ENCODE data around the gene MANBA. TPM values are rescaled to one million over a fixed set of nuclear protein-coding genes. Genes with fewer than 3 reads are reported as not detected.

The MANBA gene
- total RNA-seq, 6 experiments from 2014 or later: 11.3 to 18.2 (median 13.9) TPM

GRCh38 chr4:102657206-102657605 lies 103.6 kb downstream of the MANBA start:
- WGBS (ENCODE audit: insufficient coverage, low coverage, low lambda C conversion rate, missing lambda C conversion rate): 48% methylated on average over 5 of the region's 5 CpGs
- no peak overlapping the region for H3K4me3 ChIP-seq
- no peaks in the 10 kb centered on the region for H3K36me3 ChIP-seq
- H3K27ac ChIP-seq: no peak overlapping the region
- TF ChIP-seq POLR2A (IDR thresholded peaks at IDR 0.05): no peak
- intact Hi-C loops (cut with DNase I): no loop called here
- ATAC-seq (no peak), DNase-seq (no peak)
- H3K4me1 ChIP-seq: no peaks in the 10 kb centered on the region
- H3K27me3 ChIP-seq: no peaks in the 10 kb centered on the region
- no peaks in the 10 kb centered on the region for H3K9me3 ChIP-seq

DNA sequence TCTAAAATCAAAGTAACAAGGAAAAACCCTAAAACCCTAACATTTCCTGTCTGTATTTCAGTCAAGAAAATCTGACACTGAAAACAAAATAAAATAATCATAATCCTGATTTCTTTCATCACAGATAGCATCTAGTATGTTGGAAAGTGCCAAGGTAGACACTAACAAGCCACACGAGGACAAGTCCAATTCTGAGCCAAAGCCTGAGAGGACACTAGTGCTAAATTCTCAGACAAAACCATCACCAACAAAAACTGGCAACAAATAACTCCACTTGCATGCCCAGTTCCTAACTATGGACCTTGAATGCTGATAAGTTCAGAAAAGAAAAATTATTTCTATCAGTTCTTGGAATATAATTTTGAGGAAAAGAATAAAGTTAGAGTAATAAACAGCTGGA lies 113.7 kb downstream of the MANBA start:
- Histone ChIP-seq H3K4me1 (no peaks in the 10 kb centered on the region), H3K27ac (no peak overlapping the region), H3K27me3 (no peaks in the 10 kb centered on the region), H3K4me3 (no peak overlapping the region), H3K36me3 (peaks cover 0 to 19% (median 2%) of the 10 kb centered on the region in 4 donors), H3K9me3 (no peaks in the 10 kb centered on the region)
- 67% methylated on average over 1 of the region's 1 CpG for WGBS (ENCODE audit: insufficient coverage, low coverage, low lambda C conversion rate, missing lambda C conversion rate)
- intact Hi-C loops (cut with DNase I): no loop called here
- no peak for ATAC-seq
- DNase-seq: no peak
- TF ChIP-seq POLR2A (IDR thresholded peaks at IDR 0.05) (no peak), CTCF (IDR thresholded peaks at IDR 0.05) (no peak)

DNA sequence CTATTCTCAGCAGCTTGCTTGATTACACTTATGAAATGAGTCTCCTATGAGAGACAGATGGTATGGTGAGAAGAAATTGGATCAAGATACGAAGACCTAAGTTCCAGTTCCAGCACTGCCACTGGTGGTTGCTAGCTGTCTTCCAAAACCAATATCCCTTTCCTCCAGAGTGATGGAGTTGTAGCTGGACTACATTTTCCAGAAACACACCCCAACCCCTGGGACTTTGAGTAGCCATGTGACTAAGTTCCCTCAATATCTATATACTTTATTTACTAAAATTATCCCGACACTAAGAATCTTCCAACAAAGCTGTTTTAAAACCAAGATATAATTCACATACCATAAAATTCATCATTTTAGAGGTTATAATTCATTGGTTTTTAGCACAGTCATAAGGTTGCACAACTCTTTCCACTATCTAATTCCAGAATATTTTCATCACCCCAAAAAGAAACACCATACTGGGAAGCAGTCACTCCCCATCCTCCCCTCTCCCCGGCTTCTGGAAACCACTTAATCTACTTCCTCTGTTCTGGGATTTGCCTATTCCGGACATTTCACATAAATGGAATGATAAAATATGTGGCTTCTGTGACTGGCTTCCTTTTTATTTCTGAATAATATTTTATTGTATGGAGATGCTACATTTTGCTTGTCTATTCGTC lies 118.0 kb downstream of the MANBA start:
- Histone ChIP-seq H3K4me3 (no peak overlapping the region), H3K4me1 (no peaks in the 10 kb centered on the region), H3K27me3 (no peaks in the 10 kb centered on the region), H3K36me3 (no peaks in the 10 kb centered on the region), H3K27ac (no peak overlapping the region), H3K9me3 (no peaks in the 10 kb centered on the region)
- ATAC-seq (peak in 1 of 4 donors; percentile 42), DNase-seq (no peak)
- intact Hi-C loops (cut with DNase I): no loop called here
- TF ChIP-seq CTCF (IDR thresholded peaks at IDR 0.05) (no peak), POLR2A (IDR thresholded peaks at IDR 0.05) (no peak)
- 83% methylated on average over 5 of the region's 5 CpGs for WGBS (ENCODE audit: insufficient coverage, low coverage, low lambda C conversion rate, missing lambda C conversion rate)

DNA sequence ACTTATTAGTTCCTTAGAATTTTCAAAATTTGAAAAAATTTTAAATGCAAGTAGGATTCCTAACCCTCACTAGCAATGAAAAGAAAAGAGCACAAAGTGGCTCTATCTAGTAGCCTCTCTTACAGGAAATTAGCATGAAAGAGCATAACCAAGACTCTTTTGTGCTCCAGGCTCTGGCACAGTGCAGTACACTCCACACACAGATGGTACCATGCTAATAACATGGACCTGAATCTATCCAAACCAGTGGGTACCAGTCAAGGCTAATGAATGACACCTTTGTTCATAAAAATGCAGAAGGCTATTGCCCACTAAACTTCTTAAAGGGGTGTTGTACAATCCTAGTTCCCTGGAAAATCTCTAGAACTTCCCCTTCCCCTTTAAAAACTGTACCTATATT lies 119.0 kb downstream of the MANBA start:
- Histone ChIP-seq H3K4me3 (no peak overlapping the region), H3K27me3 (no peaks in the 10 kb centered on the region), H3K36me3 (no peaks in the 10 kb centered on the region), H3K27ac (no peak overlapping the region), H3K9me3 (no peaks in the 10 kb centered on the region), H3K4me1 (no peaks in the 10 kb centered on the region)
- TF ChIP-seq CTCF (IDR thresholded peaks at IDR 0.05): no peak
- no peak for TF ChIP-seq POLR2A (IDR thresholded peaks at IDR 0.05)
- intact Hi-C loops (cut with DNase I): no loop called here
- no peak for ATAC-seq
- no peak for DNase-seq

GRCh38 chr4:102640669-102641068 lies 120.1 kb downstream of the MANBA start:
- Histone ChIP-seq H3K4me3 (no peak overlapping the region), H3K27me3 (no peaks in the 10 kb centered on the region), H3K4me1 (no peaks in the 10 kb centered on the region), H3K9me3 (no peaks in the 10 kb centered on the region), H3K27ac (no peak overlapping the region), H3K36me3 (no peaks in the 10 kb centered on the region)
- no peak for DNase-seq
- intact Hi-C loops (cut with DNase I): no loop called here
- ATAC-seq: no peak
- WGBS (ENCODE audit: insufficient coverage, low coverage, low lambda C conversion rate, missing lambda C conversion rate): 90% methylated on average over 4 of the region's 4 CpGs
- TF ChIP-seq POLR2A (IDR thresholded peaks at IDR 0.05) (no peak), CTCF (IDR thresholded peaks at IDR 0.05) (no peak)
